Panc1 (cell line): ENCODE results near the gene C1orf226. TPM values are rescaled to one million over a fixed set of nuclear protein-coding genes. Genes with fewer than 3 reads are reported as not detected.

Experiments used
- ATAC-seq: fragments of 200-7000 bp; cut with Tn5 transposase; 2 replicates; pipeline ENCODE4 v1.9.1; 2020; ENCODE audit warnings: mild to moderate bottlenecking, moderate library complexity
- BruUV-seq: library from RNA; stranded (reverse); fragments of 400-500 nt; replicated peaks from 2 replicates; lab custom pipeline; 2021; lab: Mats Ljungman, UMichigan
- CTCF ChIA-PET: fragments of 300-600 bp; sonication (Branson Sonifier 250); formaldehyde crosslinking; loops from one replicate; lab custom pipeline; 2022; ENCODE audit warnings: antibody characterized with exemption; lab: Charles Lee
- POLR2A ChIA-PET: fragments of 300-600 bp; sonication (Branson Sonifier 250); formaldehyde crosslinking; loops from one replicate; lab custom pipeline; 2022; ENCODE audit warnings: antibody characterized with exemption; lab: Charles Lee
- DNase-seq: peaks from one replicate; pipeline ENCODE4 v3.0.0-alpha.2; 2010; ENCODE audit warnings: low read depth, low spot score
- H3K27ac ChIP-seq: 2 replicates; pipeline ENCODE4 v1.5.1; 2011; ENCODE audit warnings: mild to moderate bottlenecking, low read length, inconsistent platforms
- H3K27me3 ChIP-seq: fragments of 200-500 bp; sonication (Bioruptor generic); 2 replicates; pipeline ENCODE4 v1.6.0; 2014; ENCODE audit warnings: low read length, inconsistent platforms; ENCODE audit not compliant: control insufficient read depth, insufficient read depth
- H3K36me3 ChIP-seq: fragments of 200-500 bp; sonication (Bioruptor generic); 2 replicates; pipeline ENCODE4 v1.5.1; 2014; ENCODE audit warnings: inconsistent platforms, mild to moderate bottlenecking, low read length, moderate library complexity; ENCODE audit not compliant: control insufficient read depth, insufficient read depth
- H3K4me1 ChIP-seq: 2 replicates; pipeline ENCODE4 v1.5.1; 2011; ENCODE audit warnings: inconsistent platforms, mild to moderate bottlenecking, low read length, moderate library complexity; ENCODE audit not compliant: control insufficient read depth, insufficient read depth
- H3K4me3 ChIP-seq, 2 experiments: 2 replicates each; pipeline ENCODE4 v1.5.1; 2011 to 2012; ENCODE audit warnings: low read depth in 2 of 2, low read length in 2 of 2, mild to moderate bottlenecking in 2 of 2, inconsistent platforms in 1 of 2, moderate library complexity in 1 of 2
- H3K9me3 ChIP-seq: fragments of 200-500 bp; sonication (Bioruptor generic); 2 replicates; pipeline ENCODE4 v1.5.1; 2014; ENCODE audit warnings: low read depth, mild to moderate bottlenecking, inconsistent platforms, low read length, moderate library complexity; ENCODE audit not compliant: control insufficient read depth, insufficient read depth
- CTCF ChIP-seq: fragments of 450-650 bp; IDR thresholded peaks from 2 replicates; pipeline ENCODE4 v1.5.1; 2017; ENCODE audit warnings: mild to moderate bottlenecking
- POLR2AphosphoS5 ChIP-seq: IDR thresholded peaks from 2 replicates; pipeline ENCODE4 v1.6.1; 2012; ENCODE audit warnings: mild to moderate bottlenecking, low read depth, low read length, moderate library complexity
- REST ChIP-seq, 2 experiments: IDR thresholded peaks; 2 replicates each; pipeline ENCODE4 v1.6.1; 2011 to 2012; ENCODE audit warnings: low read depth in 2 of 2, control low read depth in 1 of 2, low read length in 1 of 2, mild to moderate bottlenecking in 1 of 2, moderate library complexity in 1 of 2; ENCODE audit not compliant: insufficient read depth in 1 of 2
- SIN3A ChIP-seq: IDR thresholded peaks from 2 replicates; pipeline ENCODE4 v1.6.1; 2012; ENCODE audit warnings: low read depth, mild to moderate bottlenecking, low read length, moderate library complexity, borderline replicate concordance; ENCODE audit not compliant: insufficient read depth
- TCF7L2 ChIP-seq: IDR thresholded peaks from 2 replicates; pipeline ENCODE4 v1.6.1; 2011; ENCODE audit warnings: mild to moderate bottlenecking, low read depth, low read length, inconsistent platforms
- in situ Hi-C: cut with HindIII; loops from 2 replicates; pipeline ENCODE4 v1.10.0; 2016; ENCODE audit warnings: low sequenced_read_pairs, low pct_unique_long_range_greater_than_20kb
- intact Hi-C: fragments of 100-400 bp; cut with micrococcal nuclease; formaldehyde crosslinking; loops from one replicate; pipeline ENCODE4 v1.10.0; 2022; ENCODE audit not compliant: unreplicated experiment
- total RNA-seq: library from RNA; stranded (reverse); gene quantifications from one replicate; pipeline ENCODE4 v1.2.1, GENCODE V29; 2021; ENCODE audit not compliant: unreplicated experiment

The C1orf226 gene
- total RNA-seq, 1 experiment from 2014 or later: 38.4 TPM

- no peaks in the 10 kb centered on the region for H3K9me3 ChIP-seq
- ChIA-PET CTCF (no interaction called here), POLR2A (no interaction called here)
- peaks cover 10% of the 10 kb centered on the region for H3K4me1 ChIP-seq
- TF ChIP-seq POLR2AphosphoS5 (no peak), TCF7L2 (no peak), REST (IDR thresholded peaks at IDR 0.05; ENCODE audit: insufficient read depth in 1 of 2, low read depth in 2 of 2, low read length in 1 of 2) (no peak), CTCF (no peak), SIN3A (no peak)
- no peaks in the 10 kb centered on the region for H3K27me3 ChIP-seq
- no peak overlapping the region for H3K27ac ChIP-seq
- ATAC-seq (no peak), DNase-seq (no peak)
- H3K4me3 ChIP-seq: no peak overlapping the region
- no peaks in the 10 kb centered on the region for H3K36me3 ChIP-seq
- intact Hi-C loops (no loop called here), in situ Hi-C loops (no loop called here)
- BruUV-seq: no TSS peak
Observed at GRCh38 chr1:162385702-162386101, 4.2 kb downstream of the C1orf226 start.

- in situ Hi-C loops: no loop called here
- TF ChIP-seq REST (IDR thresholded peaks at IDR 0.05; ENCODE audit: insufficient read depth in 1 of 2, low read depth in 2 of 2, low read length in 1 of 2) (no peak), CTCF (no peak), TCF7L2 (no peak), POLR2AphosphoS5 (no peak)
- Histone ChIP-seq H3K9me3 (no peaks in the 10 kb centered on the region), H3K4me1 (peaks cover 18% of the 10 kb centered on the region), H3K4me3 (no peak overlapping the region), H3K36me3 (no peaks in the 10 kb centered on the region), H3K27ac (no peak overlapping the region), H3K27me3 (no peaks in the 10 kb centered on the region)
- intact Hi-C loops: no loop called here
- ATAC-seq (no peak), DNase-seq (no peak)
- ChIA-PET CTCF (no interaction called here), POLR2A (no interaction called here)
- BruUV-seq: no TSS peak
Observed at GRCh38 chr1:162386292-162387225, 5.0 kb downstream of the C1orf226 start.
